K562 treated with DMSO at 1 percent for 48 hours (cell line): Measurements from ENCODE around the gene SLC6A1. TPM values are rescaled to one million over a fixed set of nuclear protein-coding genes. Genes with fewer than 3 reads are reported as not detected.

Experiments used
- total RNA-seq: library from RNA; unstranded; fragments of 300-600 nt; gene quantifications from 2 replicates; pipeline ENCODE4 v1.2.3, GENCODE V29; 2022; ENCODE audit warnings: low replicate concordance; ENCODE audit errors: extremely low read depth

SLC6A1 gene
- total RNA-seq: not detected in 2 replicates

DNA sequence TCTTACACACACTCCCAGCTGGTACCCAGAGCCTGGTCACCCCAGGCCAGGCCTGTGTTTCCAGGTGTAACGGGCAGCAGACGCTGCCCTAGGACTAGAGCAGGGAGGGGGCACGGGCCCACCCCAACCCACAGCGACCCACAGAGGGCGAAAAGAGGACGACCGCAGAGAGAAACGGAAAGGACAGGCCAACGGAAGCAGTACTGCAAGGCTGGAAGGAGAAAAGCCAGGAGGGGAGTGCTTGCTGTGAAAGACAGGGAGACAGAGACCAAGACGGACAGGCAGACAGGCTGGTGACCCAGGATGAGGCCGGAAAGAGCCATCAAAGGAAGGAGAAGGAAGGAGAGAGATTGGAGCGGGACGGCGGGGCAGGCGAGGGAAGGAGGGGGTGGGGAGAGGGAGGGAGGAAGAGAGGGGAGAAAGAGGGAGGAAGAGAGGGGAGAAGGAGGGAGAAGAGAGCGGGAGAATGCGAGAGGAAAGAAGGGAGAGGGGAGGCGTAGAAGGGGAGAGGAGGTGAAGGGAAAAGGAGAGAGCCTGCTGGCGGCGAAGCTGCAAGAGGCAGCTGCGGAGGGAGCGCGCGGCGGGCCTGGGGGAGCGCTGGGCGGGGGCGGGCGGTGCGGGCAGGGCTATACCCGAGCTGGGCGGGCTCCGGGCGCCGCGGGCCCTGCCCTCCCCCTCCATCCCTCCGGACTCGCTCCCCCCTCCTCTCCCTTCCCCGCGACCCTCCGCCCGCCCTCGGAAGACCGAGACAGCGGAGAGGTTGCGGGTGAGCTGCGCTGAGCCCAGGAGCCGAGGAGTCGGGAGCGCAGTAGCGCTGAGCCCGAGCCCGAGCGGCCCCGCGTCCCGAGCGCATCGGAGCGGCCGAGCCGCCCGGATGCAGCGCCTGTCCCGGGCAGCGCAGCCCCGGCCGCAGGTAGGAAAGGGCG lies at the start of gene SLC6A1:
TSS of gene SLC6A1 (plus strand) at position 732 of the 926 bp plus-strand sequence. CDS start 24,464 bp downstream, outside the sequence.

Other genes with a start within 250 kb of the SLC6A1 start
- gene SLC6A11, start 176.5 kb upstream of the SLC6A1 start, total RNA-seq: not detected in 2 replicates
- not detected in 2 replicates for gene HRH1, start 161.7 kb downstream of the SLC6A1 start, total RNA-seq